HG02885 (cell line): Measurements from ENCODE around the gene IFNA4.
"Not testable (repeated sequence)": the region's sequence is repeated elsewhere in the genome, so short reads cannot be mapped to it uniquely, and the experiment has no call there.

Experiments used
- ATAC-seq: cut with Tn5 transposase; IDR thresholded peaks from one replicate; pipeline ENCODE4 v1.9.1; 2021; ENCODE audit warnings: mild to moderate bottlenecking; ENCODE audit not compliant: unreplicated experiment, poor library complexity

IFNA4 gene

GRCh38 chr9:21171351-21171750 is 16.0 kb downstream of the IFNA4 start:
- ATAC-seq, result no peak

- not testable (repeated sequence) for ATAC-seq
These were observed 20.8 kb downstream of the IFNA4 start, which contains the start of gene IFNA21 for GRCh38 chr9:21166560-21166959. IFNA21 (minus strand) TSS chr9:21166660; CDS start chr9:21166612, 48 bp downstream.

- no peak for ATAC-seq
These were observed 21.9 kb downstream of the IFNA4 start for GRCh38 chr9:21165516-21165915.

- ATAC-seq, result peak; percentile 98
These were observed 27.2 kb downstream of the IFNA4 start for GRCh38 chr9:21160178-21160577.

GRCh38 chr9:21155501-21155900 is 31.9 kb downstream of the IFNA4 start:
- ATAC-seq, result no peak

- ATAC-seq, result peak; percentile 88
These were observed 33.3 kb downstream of the IFNA4 start for GRCh38 chr9:21154018-21154608.

GRCh38 chr9:21153336-21154017 is 33.9 kb downstream of the IFNA4 start:
- peak; percentile 36 for ATAC-seq

- peak; percentile 64 for ATAC-seq
These were observed 42.8 kb downstream of the IFNA4 start for GRCh38 chr9:21144603-21145002.

GRCh38 chr9:21141427-21141882 is 45.9 kb downstream of the IFNA4 start, which contains the start of gene IFNW1:
IFNW1 (minus strand) TSS chr9:21141832; CDS start chr9:21141570, 262 bp downstream.
- ATAC-seq, result peak; percentile 63

- ATAC-seq, result no peak
These were observed 50.4 kb downstream of the IFNA4 start for GRCh38 chr9:21137020-21137419.
